MM.1S (cell line): ENCODE measurements around the gene RBBP8.

Source experiments
- DNase-seq: peaks from one replicate; pipeline ENCODE4 v3.0.0-alpha.2; 2015
- H2AFZ ChIP-seq: fragments of 300-600 bp; sonication (generic); 2 replicates; pipeline ENCODE4 v1.6.0; 2016; ENCODE audit warnings: antibody characterized with exemption, low read length
- H3F3A ChIP-seq: fragments of 300-600 bp; sonication (generic); 2 replicates; pipeline ENCODE4 v1.6.1; 2016; ENCODE audit warnings: mild to moderate bottlenecking, antibody characterized with exemption, low read length, moderate library complexity, mixed read lengths; ENCODE audit not compliant: insufficient read depth
- H3K27ac ChIP-seq: fragments of 300-600 bp; sonication (generic); 2 replicates; pipeline ENCODE4 v1.5.1; 2016; ENCODE audit warnings: mild to moderate bottlenecking, low read length
- H3K27me3 ChIP-seq: fragments of 300-600 bp; sonication (generic); replicated peaks from 2 replicates; pipeline ENCODE4 v1.6.0; 2016; ENCODE audit warnings: low read length; ENCODE audit not compliant: insufficient read depth
- H3K36me3 ChIP-seq: fragments of 300-600 bp; sonication (generic); replicated peaks from 2 replicates; pipeline ENCODE4 v1.6.1; 2016; ENCODE audit warnings: mild to moderate bottlenecking, low read length, mixed read lengths; ENCODE audit not compliant: insufficient read depth
- H3K4me1 ChIP-seq: fragments of 300-600 bp; sonication (generic); 2 replicates; pipeline ENCODE4 v1.6.1; 2016; ENCODE audit warnings: low read length, mixed read lengths
- H3K4me2 ChIP-seq: fragments of 300-600 bp; sonication (generic); 2 replicates; pipeline ENCODE4 v1.6.0; 2016; ENCODE audit warnings: low read depth, low read length
- H3K4me3 ChIP-seq: fragments of 300-600 bp; sonication (generic); 2 replicates; pipeline ENCODE4 v1.5.1; 2016; ENCODE audit warnings: low read length, mixed read lengths
- H3K79me2 ChIP-seq: fragments of 300-600 bp; sonication (generic); 2 replicates; pipeline ENCODE4 v1.6.1; 2016; ENCODE audit warnings: mixed run types, low read length, mixed read lengths
- H3K9ac ChIP-seq: fragments of 300-600 bp; sonication (generic); 2 replicates; pipeline ENCODE4 v1.6.1; 2016; ENCODE audit warnings: low read length, mixed read lengths
- H3K9me2 ChIP-seq: fragments of 300-600 bp; sonication (generic); replicated peaks from 2 replicates; pipeline ENCODE4 v1.6.1; 2016; ENCODE audit warnings: mild to moderate bottlenecking, low read length, mixed read lengths; ENCODE audit not compliant: insufficient read depth
- H3K9me3 ChIP-seq: fragments of 300-600 bp; sonication (generic); replicated peaks from 2 replicates; pipeline ENCODE4 v1.6.1; 2016; ENCODE audit warnings: mild to moderate bottlenecking, low read length, mixed read lengths; ENCODE audit not compliant: insufficient read depth
- H4K20me1 ChIP-seq: fragments of 300-600 bp; sonication (generic); 2 replicates; pipeline ENCODE4 v1.6.1; 2016; ENCODE audit warnings: mild to moderate bottlenecking, low read length, moderate library complexity, mixed read lengths; ENCODE audit not compliant: insufficient read depth
- EZH2 ChIP-seq: fragments of 300-600 bp; sonication (generic); optimal IDR thresholded peaks from 2 replicates; pipeline ENCODE3; 2017; ENCODE audit warnings: low read depth, mild to moderate bottlenecking, antibody characterized with exemption, low read length, mixed read lengths
- EZH2phosphoT487 ChIP-seq: fragments of 300-600 bp; sonication (generic); IDR thresholded peaks from 2 replicates; pipeline ENCODE4 v1.6.1; 2018; ENCODE audit warnings: antibody characterized with exemption, low read length
- TF ChIP-seq, protein P1 (sequence below): fragments of 300-600 bp; sonication (generic); IDR thresholded peaks from 2 replicates; pipeline ENCODE4 v1.5.1; 2016; ENCODE audit warnings: antibody characterized with exemption, low read length, mixed read lengths

RBBP8 gene

DNA sequence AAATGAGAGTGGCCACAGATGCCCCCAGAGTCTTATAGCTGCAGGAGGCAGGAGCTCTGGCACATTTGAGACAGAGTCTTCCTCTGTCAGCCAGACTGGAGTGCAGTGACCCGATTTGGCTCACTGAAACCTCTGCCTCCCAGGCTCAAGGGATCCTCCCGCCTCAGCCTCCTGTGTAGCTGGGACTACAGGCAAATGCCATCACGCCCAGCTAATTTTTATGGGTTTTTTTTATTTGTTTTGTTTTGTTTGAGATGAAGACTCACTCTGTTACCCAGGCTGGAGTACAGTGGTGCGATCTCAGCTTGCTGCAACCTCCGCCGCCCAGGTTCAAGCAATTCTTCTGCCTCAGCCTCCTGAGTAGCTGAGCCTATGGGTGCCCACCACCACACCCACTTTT lies 121.4 kb downstream of the RBBP8 start:
- Histone ChIP-seq H3K27me3 (no peaks in the 10 kb centered on the region), H4K20me1 (no peaks in the 10 kb centered on the region), H3K4me1 (no peaks in the 10 kb centered on the region), H3K36me3 (no peaks in the 10 kb centered on the region), H3K4me2 (no peak overlapping the region), H3F3A (no peaks in the 10 kb centered on the region), H3K4me3 (no peak overlapping the region), H3K9ac (no peak overlapping the region), H2AFZ (no peak overlapping the region), H3K27ac (no peak overlapping the region), H3K79me2 (no peaks in the 10 kb centered on the region), H3K9me2 (no peaks in the 10 kb centered on the region), H3K9me3 (no peaks in the 10 kb centered on the region)
- no peak for DNase-seq
- TF ChIP-seq, protein P1, sequence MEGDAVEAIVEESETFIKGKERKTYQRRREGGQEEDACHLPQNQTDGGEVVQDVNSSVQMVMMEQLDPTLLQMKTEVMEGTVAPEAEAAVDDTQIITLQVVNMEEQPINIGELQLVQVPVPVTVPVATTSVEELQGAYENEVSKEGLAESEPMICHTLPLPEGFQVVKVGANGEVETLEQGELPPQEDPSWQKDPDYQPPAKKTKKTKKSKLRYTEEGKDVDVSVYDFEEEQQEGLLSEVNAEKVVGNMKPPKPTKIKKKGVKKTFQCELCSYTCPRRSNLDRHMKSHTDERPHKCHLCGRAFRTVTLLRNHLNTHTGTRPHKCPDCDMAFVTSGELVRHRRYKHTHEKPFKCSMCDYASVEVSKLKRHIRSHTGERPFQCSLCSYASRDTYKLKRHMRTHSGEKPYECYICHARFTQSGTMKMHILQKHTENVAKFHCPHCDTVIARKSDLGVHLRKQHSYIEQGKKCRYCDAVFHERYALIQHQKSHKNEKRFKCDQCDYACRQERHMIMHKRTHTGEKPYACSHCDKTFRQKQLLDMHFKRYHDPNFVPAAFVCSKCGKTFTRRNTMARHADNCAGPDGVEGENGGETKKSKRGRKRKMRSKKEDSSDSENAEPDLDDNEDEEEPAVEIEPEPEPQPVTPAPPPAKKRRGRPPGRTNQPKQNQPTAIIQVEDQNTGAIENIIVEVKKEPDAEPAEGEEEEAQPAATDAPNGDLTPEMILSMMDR, result no peak
- TF ChIP-seq EZH2, result no peak

DNA sequence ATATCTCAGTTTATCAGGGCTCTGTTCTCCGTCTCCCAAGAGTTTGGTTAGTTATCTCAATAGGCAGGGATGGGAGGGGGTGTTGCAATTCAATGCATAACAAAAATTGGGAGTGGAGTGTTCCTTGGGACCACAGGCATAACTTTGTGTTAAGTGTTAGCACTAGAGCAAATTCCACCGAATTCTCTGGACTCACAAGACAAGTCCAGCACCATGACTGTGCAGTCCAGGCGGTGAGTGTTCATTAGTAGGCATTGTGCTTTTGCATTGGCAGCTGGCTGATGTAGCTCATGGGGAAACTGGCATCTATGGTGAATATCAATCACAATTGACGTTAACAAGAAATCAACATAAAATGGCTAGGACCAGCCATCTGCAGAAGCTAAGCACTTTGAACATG lies 123.2 kb downstream of the RBBP8 start:
- Histone ChIP-seq H3K9me3 (no peaks in the 10 kb centered on the region), H3K9me2 (no peaks in the 10 kb centered on the region), H3K4me1 (no peaks in the 10 kb centered on the region), H2AFZ (no peak overlapping the region), H3K4me2 (no peak overlapping the region), H3F3A (no peaks in the 10 kb centered on the region), H3K9ac (no peak overlapping the region), H3K79me2 (no peaks in the 10 kb centered on the region), H4K20me1 (no peaks in the 10 kb centered on the region), H3K27me3 (no peaks in the 10 kb centered on the region), H3K27ac (no peak overlapping the region), H3K36me3 (no peaks in the 10 kb centered on the region), H3K4me3 (no peak overlapping the region)
- TF ChIP-seq, protein P1, result no peak
- TF ChIP-seq EZH2 (no peak), EZH2phosphoT487 (no peak)
- no peak for DNase-seq

DNA sequence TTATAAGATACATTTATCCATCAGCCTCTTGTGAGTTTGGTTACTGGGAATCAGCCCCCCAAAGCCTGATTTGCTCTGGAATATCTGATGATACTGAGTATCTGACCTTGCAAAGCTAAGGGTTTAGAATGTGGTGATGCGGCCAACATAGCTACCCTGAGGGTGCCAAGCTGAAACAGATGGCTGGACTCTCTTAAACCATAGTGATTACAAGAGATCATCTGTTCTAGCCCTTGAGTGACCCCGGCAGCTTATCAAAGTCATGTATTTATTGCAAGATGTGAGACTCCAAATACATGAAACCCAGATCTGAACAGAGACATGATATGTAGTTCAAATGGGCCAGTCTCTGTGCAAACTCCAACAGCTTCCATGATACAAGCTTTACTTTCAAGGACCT lies 124.0 kb downstream of the RBBP8 start:
- no peaks in the 10 kb centered on the region for H3K79me2 ChIP-seq
- no peak overlapping the region for H3K4me3 ChIP-seq
- no peak for DNase-seq
- no peaks in the 10 kb centered on the region for H3K27me3 ChIP-seq
- H4K20me1 ChIP-seq, result no peaks in the 10 kb centered on the region
- no peaks in the 10 kb centered on the region for H3K4me1 ChIP-seq
- H3K9me2 ChIP-seq, result no peaks in the 10 kb centered on the region
- no peaks in the 10 kb centered on the region for H3K9me3 ChIP-seq
- no peaks in the 10 kb centered on the region for H3F3A ChIP-seq
- no peak overlapping the region for H2AFZ ChIP-seq
- H3K36me3 ChIP-seq, result no peaks in the 10 kb centered on the region
- H3K9ac ChIP-seq, result no peak overlapping the region
- no peak overlapping the region for H3K27ac ChIP-seq
- no peak overlapping the region for H3K4me2 ChIP-seq
- TF ChIP-seq, protein P1, result no peak
- no peak for TF ChIP-seq EZH2
- TF ChIP-seq EZH2phosphoT487, result no peak
